GM06990 (cell line): Measurements from ENCODE around the gene UBE2G1.

Experiments used
- DNase-seq: peaks from one replicate; pipeline ENCODE4 v3.0.0-alpha.2; 2011; ENCODE audit not compliant: insufficient read length; ENCODE audit errors: extremely low read depth
- H3K27me3 ChIP-seq: replicated peaks from 2 replicates; pipeline ENCODE4 v1.6.0; 2011; ENCODE audit warnings: low read length; ENCODE audit not compliant: control insufficient read depth, insufficient read depth
- H3K36me3 ChIP-seq: 2 replicates; pipeline ENCODE4 v1.5.1; 2011; ENCODE audit warnings: low read length; ENCODE audit not compliant: control insufficient read depth, insufficient read depth
- H3K4me3 ChIP-seq: replicated peaks from 2 replicates; pipeline ENCODE4 v1.5.1; 2011; ENCODE audit warnings: low read depth, mild to moderate bottlenecking, control low read depth, low read length
- CTCF ChIP-seq: IDR thresholded peaks from 2 replicates; pipeline ENCODE4 v1.5.1; 2011; ENCODE audit warnings: low read length, control low read depth, mild to moderate bottlenecking, inconsistent platforms; ENCODE audit not compliant: insufficient read depth, poor library complexity, severe bottlenecking

UBE2G1 gene

GRCh38 chr17:4304417-4305027, 62.0 kb downstream of the UBE2G1 start:
- TF ChIP-seq CTCF = peak; percentile 76
- DNase-seq = peak; percentile 12

GRCh38 chr17:4301066-4301465, 65.4 kb downstream of the UBE2G1 start:
- no peaks in the 10 kb centered on the region for H3K27me3 ChIP-seq
- TF ChIP-seq CTCF = no peak
- no peak overlapping the region for H3K4me3 ChIP-seq
- DNase-seq = no peak
- peaks cover 8% of the 10 kb centered on the region for H3K36me3 ChIP-seq

More at GRCh38 chr17:4304417-4305027, 62.0 kb downstream of the UBE2G1 start:
- H3K36me3 ChIP-seq = peaks cover 6% of the 10 kb centered on the region
- no peak overlapping the region for H3K4me3 ChIP-seq
- H3K27me3 ChIP-seq = no peaks in the 10 kb centered on the region

GRCh38 chr17:4297351-4297750, 69.1 kb downstream of the UBE2G1 start:
- Histone ChIP-seq H3K36me3 (peaks cover 12% of the 10 kb centered on the region), H3K4me3 (no peak overlapping the region), H3K27me3 (no peaks in the 10 kb centered on the region)
- TF ChIP-seq CTCF = no peak
- DNase-seq = no peak

- no peak for TF ChIP-seq CTCF
- Histone ChIP-seq H3K27me3 (no peaks in the 10 kb centered on the region), H3K4me3 (no peak overlapping the region), H3K36me3 (peaks cover 7% of the 10 kb centered on the region)
- no peak for DNase-seq
Measured at GRCh38 chr17:4295686-4296085, 70.8 kb downstream of the UBE2G1 start.

GRCh38 chr17:4293572-4293971, 72.9 kb downstream of the UBE2G1 start:
- peaks cover 12% of the 10 kb centered on the region for H3K36me3 ChIP-seq
- no peaks in the 10 kb centered on the region for H3K27me3 ChIP-seq
- no peak overlapping the region for H3K4me3 ChIP-seq
- peak; percentile 25 for DNase-seq
- TF ChIP-seq CTCF = no peak

GRCh38 chr17:4287710-4288109, 78.8 kb downstream of the UBE2G1 start:
- no peak for TF ChIP-seq CTCF

More at GRCh38 chr17:4287710-4288109, 78.8 kb downstream of the UBE2G1 start:
- Histone ChIP-seq H3K4me3 (no peak overlapping the region), H3K27me3 (no peaks in the 10 kb centered on the region), H3K36me3 (peaks cover 8% of the 10 kb centered on the region)
- DNase-seq = no peak
